ENCODE results near the gene ARPC5. TPM values are rescaled to one million over a fixed set of nuclear protein-coding genes. Genes with fewer than 3 reads are reported as not detected.

ARPC5 gene
- total RNA-seq, 1 donor from 2014 or later = 163 TPM

DNA sequence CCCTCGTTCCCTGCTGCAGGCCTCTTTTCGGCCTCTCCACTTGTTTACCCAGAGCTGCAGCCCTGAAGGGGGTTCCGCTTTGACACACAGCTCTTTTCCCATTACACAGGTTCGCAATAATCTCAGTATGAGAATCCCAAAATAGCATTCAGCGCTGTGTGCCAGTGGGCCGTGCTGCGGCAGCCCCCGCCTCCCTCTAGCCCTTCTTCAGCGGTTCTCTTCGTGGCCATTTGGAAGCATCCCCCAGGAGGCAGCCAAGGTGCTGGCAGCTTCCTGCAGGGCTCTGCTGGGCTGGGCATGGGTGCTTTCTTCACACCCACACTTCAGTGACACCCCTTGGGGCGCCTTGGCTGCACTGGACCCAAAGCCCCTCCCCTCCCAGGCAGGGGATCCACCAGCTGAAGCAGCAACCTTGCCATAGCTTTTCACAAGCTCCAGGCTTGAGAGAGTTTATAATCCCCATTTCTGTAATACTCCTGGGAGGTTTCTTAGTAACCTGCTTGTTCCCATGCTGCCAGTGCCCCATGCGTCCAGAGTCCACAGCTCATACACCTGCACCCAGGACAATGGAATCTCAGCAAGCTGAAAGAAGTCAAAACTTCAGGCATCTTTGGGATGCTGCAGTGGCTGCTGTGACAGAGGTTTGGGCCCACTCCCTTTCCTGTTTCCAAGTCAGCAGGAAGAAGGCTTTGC lies 53.4 kb downstream of the ARPC5 start:
- no peak overlapping the region for H3K4me3 ChIP-seq (ENCODE audit: low read depth, low read length)
- no peaks in the 10 kb centered on the region for H3K36me3 ChIP-seq (ENCODE audit: control insufficient read depth, insufficient read depth, low read length)
- TF ChIP-seq, protein P1, sequence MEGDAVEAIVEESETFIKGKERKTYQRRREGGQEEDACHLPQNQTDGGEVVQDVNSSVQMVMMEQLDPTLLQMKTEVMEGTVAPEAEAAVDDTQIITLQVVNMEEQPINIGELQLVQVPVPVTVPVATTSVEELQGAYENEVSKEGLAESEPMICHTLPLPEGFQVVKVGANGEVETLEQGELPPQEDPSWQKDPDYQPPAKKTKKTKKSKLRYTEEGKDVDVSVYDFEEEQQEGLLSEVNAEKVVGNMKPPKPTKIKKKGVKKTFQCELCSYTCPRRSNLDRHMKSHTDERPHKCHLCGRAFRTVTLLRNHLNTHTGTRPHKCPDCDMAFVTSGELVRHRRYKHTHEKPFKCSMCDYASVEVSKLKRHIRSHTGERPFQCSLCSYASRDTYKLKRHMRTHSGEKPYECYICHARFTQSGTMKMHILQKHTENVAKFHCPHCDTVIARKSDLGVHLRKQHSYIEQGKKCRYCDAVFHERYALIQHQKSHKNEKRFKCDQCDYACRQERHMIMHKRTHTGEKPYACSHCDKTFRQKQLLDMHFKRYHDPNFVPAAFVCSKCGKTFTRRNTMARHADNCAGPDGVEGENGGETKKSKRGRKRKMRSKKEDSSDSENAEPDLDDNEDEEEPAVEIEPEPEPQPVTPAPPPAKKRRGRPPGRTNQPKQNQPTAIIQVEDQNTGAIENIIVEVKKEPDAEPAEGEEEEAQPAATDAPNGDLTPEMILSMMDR (IDR thresholded peaks at IDR 0.05; ENCODE audit: insufficient read depth, low read length, poor library complexity, severe bottlenecking) = no peak
- no peaks in the 10 kb centered on the region for H3K27me3 ChIP-seq (ENCODE audit: control insufficient read depth, insufficient read depth, low read length)
- DNase-seq (ENCODE audit: low read depth) = no peak

DNA sequence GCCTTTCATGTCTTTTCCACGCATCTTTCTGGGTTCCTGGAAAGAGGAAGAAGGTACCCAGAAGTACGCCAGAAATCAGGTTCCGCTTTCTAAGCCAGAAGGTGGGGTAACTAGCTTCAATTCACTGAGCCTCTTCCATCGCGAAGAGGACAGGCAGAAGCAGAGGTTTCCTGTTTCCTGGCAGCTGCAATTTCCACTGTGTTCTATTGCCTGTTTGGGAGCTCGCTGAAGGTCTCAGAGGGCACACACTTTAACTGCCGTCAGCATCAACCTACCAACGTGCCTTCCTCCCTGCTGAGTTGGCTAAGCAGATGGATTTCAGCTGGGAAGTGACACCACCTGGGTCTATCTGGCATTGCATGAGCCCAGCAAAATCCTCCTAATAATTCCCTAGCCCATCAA lies 55.3 kb downstream of the ARPC5 start:
- DNase-seq (ENCODE audit: low read depth) = no peak
- Histone ChIP-seq H3K27me3 (ENCODE audit: control insufficient read depth, insufficient read depth, low read length) (no peaks in the 10 kb centered on the region), H3K36me3 (ENCODE audit: control insufficient read depth, insufficient read depth, low read length) (no peaks in the 10 kb centered on the region), H3K4me3 (ENCODE audit: low read depth, low read length) (no peak overlapping the region)
- TF ChIP-seq, protein P1 (IDR thresholded peaks at IDR 0.05; ENCODE audit: insufficient read depth, low read length, poor library complexity, severe bottlenecking) = peak; percentile 49

DNA sequence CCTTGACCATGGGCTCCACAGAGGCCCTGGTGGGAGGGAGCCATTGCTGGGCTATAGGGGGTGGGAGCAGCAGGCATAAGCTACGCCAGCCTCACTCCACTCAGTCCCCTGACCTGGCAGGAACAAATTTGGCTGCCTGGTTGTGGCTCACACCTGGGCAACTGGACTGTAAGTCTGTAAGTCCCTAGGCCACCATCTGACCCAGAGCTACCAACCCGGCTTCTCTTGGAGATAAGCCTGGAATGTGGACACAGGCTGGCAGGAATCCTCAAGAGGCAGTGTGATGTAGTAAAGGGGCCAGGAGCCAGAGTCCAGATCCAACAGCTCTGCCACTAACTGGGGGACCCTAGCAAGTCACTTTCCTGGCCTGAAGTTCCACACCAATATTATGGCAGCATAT lies 56.7 kb downstream of the ARPC5 start:
- Histone ChIP-seq H3K4me3 (ENCODE audit: low read depth, low read length) (no peak overlapping the region), H3K27me3 (ENCODE audit: control insufficient read depth, insufficient read depth, low read length) (no peaks in the 10 kb centered on the region), H3K36me3 (ENCODE audit: control insufficient read depth, insufficient read depth, low read length) (no peaks in the 10 kb centered on the region)
- TF ChIP-seq, protein P1 (IDR thresholded peaks at IDR 0.05; ENCODE audit: insufficient read depth, low read length, poor library complexity, severe bottlenecking) = no peak
- no peak for DNase-seq (ENCODE audit: low read depth)

DNA sequence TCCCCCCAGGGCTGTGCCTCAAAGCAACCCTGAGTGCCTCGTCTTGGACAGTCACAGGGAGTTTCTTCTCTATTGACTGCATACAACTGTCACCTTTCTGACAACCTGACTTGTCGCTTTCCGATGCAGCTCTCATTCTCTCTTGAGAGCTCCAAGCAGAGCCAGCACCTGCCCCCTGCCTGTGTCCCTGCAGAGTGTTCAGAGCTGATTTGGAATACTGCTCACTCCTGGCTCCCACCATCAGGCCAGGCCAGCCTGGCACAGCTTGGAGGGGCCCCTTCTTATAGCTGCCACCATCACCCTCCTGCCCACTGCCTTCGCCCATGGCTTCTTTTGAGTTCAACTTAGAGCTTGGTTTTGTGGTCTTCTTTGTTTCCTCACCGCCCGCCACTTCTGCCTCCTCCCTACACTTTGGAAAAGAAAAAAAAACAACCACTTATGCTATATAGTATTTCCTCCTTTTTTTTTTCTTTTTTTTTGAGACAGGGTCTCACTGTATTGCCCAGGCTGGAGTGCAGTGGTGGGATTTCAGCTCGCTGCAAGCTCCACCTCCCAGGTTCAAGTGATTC lies 57.6 kb downstream of the ARPC5 start:
- DNase-seq (ENCODE audit: low read depth) = no peak
- TF ChIP-seq, protein P1 (IDR thresholded peaks at IDR 0.05; ENCODE audit: insufficient read depth, low read length, poor library complexity, severe bottlenecking) = no peak
- no peaks in the 10 kb centered on the region for H3K36me3 ChIP-seq (ENCODE audit: control insufficient read depth, insufficient read depth, low read length)
- H3K27me3 ChIP-seq (ENCODE audit: control insufficient read depth, insufficient read depth, low read length) = no peaks in the 10 kb centered on the region
- no peak overlapping the region for H3K4me3 ChIP-seq (ENCODE audit: low read depth, low read length)

DNA sequence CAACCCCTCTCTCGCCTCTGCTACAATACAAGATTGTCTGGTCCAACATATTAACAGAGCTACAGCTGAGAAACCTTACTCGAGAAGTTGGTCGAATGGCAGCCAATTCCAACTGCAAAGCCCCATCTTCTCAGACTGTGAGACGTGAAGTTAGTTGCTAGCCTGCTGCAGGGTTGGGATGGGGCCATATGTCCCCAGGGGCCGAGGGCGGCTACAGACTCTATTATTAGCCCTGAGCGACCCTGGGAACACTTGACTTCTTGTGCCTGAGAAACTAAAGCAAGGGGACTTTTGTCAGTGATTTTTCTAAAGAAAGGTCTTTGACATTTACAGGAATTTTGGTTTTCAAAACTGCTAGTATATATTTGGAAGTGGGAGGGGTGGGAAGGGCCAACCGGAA lies 59.0 kb downstream of the ARPC5 start:
- Histone ChIP-seq H3K27me3 (ENCODE audit: control insufficient read depth, insufficient read depth, low read length) (no peaks in the 10 kb centered on the region), H3K36me3 (ENCODE audit: control insufficient read depth, insufficient read depth, low read length) (no peaks in the 10 kb centered on the region), H3K4me3 (ENCODE audit: low read depth, low read length) (no peak overlapping the region)
- DNase-seq (ENCODE audit: low read depth) = no peak
- TF ChIP-seq, protein P1 (IDR thresholded peaks at IDR 0.05; ENCODE audit: insufficient read depth, low read length, poor library complexity, severe bottlenecking) = no peak

DNA sequence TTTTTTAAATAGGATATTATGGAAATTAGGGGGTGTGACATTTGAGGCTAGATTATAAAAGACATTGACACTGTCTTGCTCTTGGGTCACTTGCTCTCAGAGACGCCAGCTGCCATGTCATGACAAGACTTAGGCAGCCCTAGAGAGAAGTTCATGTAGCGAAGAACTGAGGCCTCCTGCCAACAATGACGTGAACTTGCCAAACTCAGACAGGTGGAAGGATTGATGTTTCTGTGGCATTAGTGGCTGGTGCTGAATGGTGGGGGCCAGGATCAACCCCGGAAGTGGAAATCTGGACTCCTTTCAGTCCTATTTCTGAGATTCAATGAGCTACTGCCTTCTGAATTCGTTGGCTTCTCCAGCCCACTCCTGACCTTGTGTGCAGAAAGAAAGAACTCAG lies 60.0 kb downstream of the ARPC5 start:
- Histone ChIP-seq H3K4me3 (ENCODE audit: low read depth, low read length) (no peak overlapping the region), H3K36me3 (ENCODE audit: control insufficient read depth, insufficient read depth, low read length) (no peaks in the 10 kb centered on the region), H3K27me3 (ENCODE audit: control insufficient read depth, insufficient read depth, low read length) (no peaks in the 10 kb centered on the region)
- TF ChIP-seq, protein P1 (IDR thresholded peaks at IDR 0.05; ENCODE audit: insufficient read depth, low read length, poor library complexity, severe bottlenecking) = no peak
- DNase-seq (ENCODE audit: low read depth) = no peak

Data from kidney epithelial cell (primary cell).